HuH-7.5 (cell line): ENCODE measurements around the gene GAREM1.
A peak's percentile ranks its signal among the peaks of the same experiment; 100 is the strongest.

Source experiments
- DNase-seq: peaks from one replicate; pipeline ENCODE4 v3.0.0; 2011; ENCODE audit warnings: low spot score

The GAREM1 gene

GRCh38 chr18:32424696-32425095 is 46.0 kb downstream of the GAREM1 start:
- no peak for DNase-seq

- DNase-seq, result no peak
Measured at GRCh38 chr18:32422978-32423740, 47.5 kb downstream of the GAREM1 start.

- DNase-seq, result no peak
Measured at GRCh38 chr18:32422201-32422600, 48.5 kb downstream of the GAREM1 start.

- no peak for DNase-seq
Measured at GRCh38 chr18:32420084-32420750, 50.5 kb downstream of the GAREM1 start.

- no peak for DNase-seq
Measured at GRCh38 chr18:32418148-32418547, 52.5 kb downstream of the GAREM1 start.

GRCh38 chr18:32405588-32405987 is 65.1 kb downstream of the GAREM1 start:
- no peak for DNase-seq

- DNase-seq, result no peak
Measured at GRCh38 chr18:32401621-32402020, 69.1 kb downstream of the GAREM1 start.

GRCh38 chr18:32393407-32393806 is 77.3 kb downstream of the GAREM1 start:
- no peak for DNase-seq

GRCh38 chr18:32391126-32391525 is 79.6 kb downstream of the GAREM1 start:
- no peak for DNase-seq

GRCh38 chr18:32389858-32390257 is 80.8 kb downstream of the GAREM1 start:
- DNase-seq, result no peak

GRCh38 chr18:32389191-32389590 is 81.5 kb downstream of the GAREM1 start:
- no peak for DNase-seq

GRCh38 chr18:32386471-32386870 is 84.2 kb downstream of the GAREM1 start:
- DNase-seq, result no peak

GRCh38 chr18:32383050-32383819 is 87.4 kb downstream of the GAREM1 start:
- no peak for DNase-seq

GRCh38 chr18:32381761-32382160 is 88.9 kb downstream of the GAREM1 start:
- no peak for DNase-seq

GRCh38 chr18:32380559-32380958 is 90.1 kb downstream of the GAREM1 start:
- no peak for DNase-seq

GRCh38 chr18:32379891-32380290 is 90.8 kb downstream of the GAREM1 start:
- no peak for DNase-seq

- DNase-seq, result no peak
Measured at GRCh38 chr18:32378705-32379104, 92.0 kb downstream of the GAREM1 start.

GRCh38 chr18:32373995-32374394 is 96.7 kb downstream of the GAREM1 start:
- no peak for DNase-seq

GRCh38 chr18:32373505-32373904 is 97.2 kb downstream of the GAREM1 start:
- no peak for DNase-seq

- peak; percentile 31 for DNase-seq
Measured at GRCh38 chr18:32372381-32373061, 98.2 kb downstream of the GAREM1 start.

- DNase-seq, result no peak
Measured at GRCh38 chr18:32372047-32372380, 98.7 kb downstream of the GAREM1 start.

GRCh38 chr18:32371384-32371783 is 99.3 kb downstream of the GAREM1 start:
- no peak for DNase-seq
